Astrocyte of the spinal cord (primary cell): ENCODE results near the gene HOXD11.

Experiments used
- DNase-seq: peaks from one replicate; pipeline ENCODE4 v3.0.0; 2011; ENCODE audit warnings: low read depth, low spot score
- H3K4me3 ChIP-seq: 2 replicates; pipeline ENCODE4 v1.5.1; 2011; ENCODE audit warnings: low read depth, mild to moderate bottlenecking, low read length, moderate library complexity
- in situ Hi-C: cut with HindIII; loops from 2 replicates; pipeline ENCODE4 v1.10.0; 2017; ENCODE audit warnings: low sequenced_read_pairs
- TF ChIP-seq, protein P1 (sequence below): IDR thresholded peaks from 2 replicates; pipeline ENCODE4 v1.5.1; 2012; ENCODE audit warnings: low read depth, mild to moderate bottlenecking, low read length, inconsistent platforms

HOXD11 gene

DNA sequence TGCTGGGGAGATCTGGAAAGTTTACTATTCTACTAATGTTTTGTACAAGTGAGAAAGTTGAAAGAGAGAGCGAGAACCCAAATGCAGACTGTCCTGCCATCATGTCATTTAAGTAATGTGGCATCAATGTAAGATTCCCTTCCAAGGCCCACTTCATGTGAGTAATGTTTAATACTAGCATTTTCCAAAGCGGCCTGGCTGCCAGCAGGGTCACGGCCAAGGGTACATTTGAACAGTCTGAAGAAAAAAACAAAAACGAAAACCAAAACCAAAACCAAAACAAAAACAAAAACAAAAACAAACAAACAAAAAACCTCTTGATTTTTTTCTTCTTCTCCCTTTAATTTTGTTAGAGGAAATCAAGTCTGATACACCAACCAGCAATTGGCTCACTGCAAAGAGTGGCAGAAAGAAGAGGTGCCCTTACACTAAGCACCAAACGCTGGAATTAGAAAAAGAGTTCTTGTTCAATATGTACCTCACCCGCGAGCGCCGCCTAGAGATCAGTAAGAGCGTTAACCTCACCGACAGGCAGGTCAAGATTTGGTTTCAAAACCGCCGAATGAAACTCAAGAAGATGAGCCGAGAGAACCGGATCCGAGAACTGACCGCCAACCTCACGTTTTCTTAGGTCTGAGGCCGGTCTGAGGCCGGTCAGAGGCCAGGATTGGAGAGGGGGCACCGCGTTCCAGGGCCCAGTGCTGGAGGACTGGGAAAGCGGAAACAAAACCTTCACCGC lies 11.7 kb downstream of the HOXD11 start:
- DNase-seq, result no peak
- H3K4me3 ChIP-seq, result no peak overlapping the region
- TF ChIP-seq, protein P1, sequence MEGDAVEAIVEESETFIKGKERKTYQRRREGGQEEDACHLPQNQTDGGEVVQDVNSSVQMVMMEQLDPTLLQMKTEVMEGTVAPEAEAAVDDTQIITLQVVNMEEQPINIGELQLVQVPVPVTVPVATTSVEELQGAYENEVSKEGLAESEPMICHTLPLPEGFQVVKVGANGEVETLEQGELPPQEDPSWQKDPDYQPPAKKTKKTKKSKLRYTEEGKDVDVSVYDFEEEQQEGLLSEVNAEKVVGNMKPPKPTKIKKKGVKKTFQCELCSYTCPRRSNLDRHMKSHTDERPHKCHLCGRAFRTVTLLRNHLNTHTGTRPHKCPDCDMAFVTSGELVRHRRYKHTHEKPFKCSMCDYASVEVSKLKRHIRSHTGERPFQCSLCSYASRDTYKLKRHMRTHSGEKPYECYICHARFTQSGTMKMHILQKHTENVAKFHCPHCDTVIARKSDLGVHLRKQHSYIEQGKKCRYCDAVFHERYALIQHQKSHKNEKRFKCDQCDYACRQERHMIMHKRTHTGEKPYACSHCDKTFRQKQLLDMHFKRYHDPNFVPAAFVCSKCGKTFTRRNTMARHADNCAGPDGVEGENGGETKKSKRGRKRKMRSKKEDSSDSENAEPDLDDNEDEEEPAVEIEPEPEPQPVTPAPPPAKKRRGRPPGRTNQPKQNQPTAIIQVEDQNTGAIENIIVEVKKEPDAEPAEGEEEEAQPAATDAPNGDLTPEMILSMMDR, result peak; percentile 53
- in situ Hi-C loops, result no loop called here

DNA sequence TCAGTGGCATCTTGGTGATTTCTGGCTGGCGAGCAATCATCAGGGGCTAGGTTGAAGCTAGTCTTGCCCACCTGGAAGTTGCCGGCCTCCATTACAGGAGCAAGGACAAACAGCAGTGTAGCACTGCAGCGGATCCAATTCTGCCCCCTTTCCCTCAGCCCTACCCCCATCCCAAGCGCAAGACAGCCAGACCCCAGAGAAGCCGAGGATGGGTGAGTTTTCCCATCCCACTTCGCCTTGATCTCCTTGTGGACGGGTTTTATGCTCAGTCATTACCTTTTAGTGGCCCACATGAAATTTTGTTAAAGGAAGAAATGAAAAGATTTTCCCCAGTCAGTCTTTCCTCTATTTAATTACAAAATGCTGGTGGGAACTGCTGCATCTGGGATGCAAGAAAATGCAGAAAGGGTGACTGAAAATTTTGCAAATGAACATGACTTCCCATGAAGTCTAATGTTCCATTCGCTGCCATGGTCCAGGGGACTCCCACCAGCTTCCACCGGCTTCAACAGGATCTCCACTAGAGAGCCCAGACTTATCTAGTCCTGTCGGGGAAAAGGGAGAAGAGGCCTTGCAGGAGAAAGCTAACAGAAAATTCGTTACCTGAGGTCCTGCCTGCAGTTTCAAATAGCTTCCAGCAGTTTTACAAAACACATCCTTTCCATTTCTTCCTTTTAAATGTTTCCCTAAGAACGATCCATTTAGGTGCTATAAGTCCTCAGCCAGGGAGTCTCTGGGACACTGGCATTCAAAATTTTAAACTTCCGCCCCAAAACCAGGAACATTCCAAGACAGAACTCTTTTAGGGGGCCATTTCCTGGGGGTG lies 13.5 kb downstream of the HOXD11 start:
- TF ChIP-seq, protein P1, result no peak
- H3K4me3 ChIP-seq, result no peak overlapping the region
- in situ Hi-C loops, result no loop called here
- no peak for DNase-seq

DNA sequence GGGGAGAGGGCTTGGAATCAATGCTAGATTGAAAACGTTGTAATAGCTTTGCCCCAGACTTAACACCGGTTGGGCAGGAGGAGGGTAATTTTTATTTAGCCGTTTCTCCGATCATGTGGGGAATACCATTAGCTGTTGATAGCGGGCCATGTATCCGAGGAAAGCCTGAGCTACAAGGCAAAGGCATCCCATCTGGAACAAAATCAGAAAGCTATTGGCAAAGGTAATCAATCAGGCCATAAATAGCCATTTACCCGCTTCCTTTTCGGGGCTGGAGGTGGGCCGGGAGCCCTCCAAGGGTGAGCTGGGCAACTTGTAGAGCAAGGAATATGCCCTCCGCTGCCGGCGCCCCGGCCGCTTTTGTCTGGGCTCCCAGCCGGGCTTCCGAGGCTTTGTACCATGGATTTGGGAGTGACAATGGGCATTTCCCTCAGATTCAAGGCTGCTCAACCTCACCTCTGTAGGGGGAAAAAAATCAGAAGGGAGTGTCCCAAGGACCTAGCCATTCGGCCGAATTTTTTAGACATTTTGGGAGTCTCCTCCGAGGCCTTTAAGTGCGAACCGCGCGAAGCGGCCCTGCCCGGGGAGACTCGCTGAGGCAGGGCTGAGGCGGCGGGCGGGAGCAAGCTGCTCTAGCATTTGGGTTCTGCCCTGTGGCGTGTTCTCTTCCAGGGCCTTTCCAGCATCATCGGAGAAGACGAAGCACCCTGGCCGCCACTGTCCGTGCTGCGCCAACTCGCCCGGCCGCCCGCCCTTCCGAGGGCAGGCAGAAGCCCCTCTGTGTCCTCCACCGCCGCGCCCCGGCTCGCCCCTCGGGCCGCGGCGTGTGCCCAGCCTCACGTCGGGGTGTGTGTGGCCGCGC lies 14.3 kb downstream of the HOXD11 start:
- H3K4me3 ChIP-seq, result no peak overlapping the region
- DNase-seq, result no peak
- TF ChIP-seq, protein P1, result no peak
- in situ Hi-C loops, result no loop called here

DNA sequence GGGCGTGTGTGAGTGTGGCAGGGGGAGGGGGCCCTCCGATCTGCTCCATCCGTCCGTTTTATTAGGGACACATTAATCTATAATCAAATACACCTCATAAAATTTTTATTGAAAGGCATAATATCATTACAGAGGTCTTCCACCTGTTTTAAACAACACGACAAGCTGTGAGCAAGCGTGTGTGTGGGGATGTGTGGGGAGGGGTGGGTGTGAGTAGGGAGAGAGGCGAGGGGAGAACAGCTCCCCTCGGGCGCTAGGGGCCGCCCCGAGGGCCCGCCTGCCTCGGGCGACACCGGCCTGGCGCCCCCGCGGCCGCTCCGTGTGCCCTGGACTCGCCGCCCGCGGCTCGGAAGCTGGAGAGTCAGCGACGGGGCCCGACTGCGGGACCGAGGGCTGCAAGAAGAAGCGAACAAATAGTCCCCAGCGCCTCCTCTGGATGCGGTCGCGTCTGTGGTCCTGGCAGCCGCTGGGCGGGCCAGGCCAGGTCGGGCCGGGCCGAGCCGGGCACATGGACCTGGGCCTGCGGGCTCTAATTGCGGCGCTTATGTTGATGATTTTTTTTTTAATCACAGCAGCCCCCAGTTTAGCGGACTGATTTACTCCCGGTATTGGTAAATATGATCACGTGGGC lies 15.1 kb downstream of the HOXD11 start:
- peak overlapping the region; percentile 25 for H3K4me3 ChIP-seq
- peak; percentile 67 for DNase-seq
- in situ Hi-C loops, result no loop called here
- TF ChIP-seq, protein P1, result no peak

DNA sequence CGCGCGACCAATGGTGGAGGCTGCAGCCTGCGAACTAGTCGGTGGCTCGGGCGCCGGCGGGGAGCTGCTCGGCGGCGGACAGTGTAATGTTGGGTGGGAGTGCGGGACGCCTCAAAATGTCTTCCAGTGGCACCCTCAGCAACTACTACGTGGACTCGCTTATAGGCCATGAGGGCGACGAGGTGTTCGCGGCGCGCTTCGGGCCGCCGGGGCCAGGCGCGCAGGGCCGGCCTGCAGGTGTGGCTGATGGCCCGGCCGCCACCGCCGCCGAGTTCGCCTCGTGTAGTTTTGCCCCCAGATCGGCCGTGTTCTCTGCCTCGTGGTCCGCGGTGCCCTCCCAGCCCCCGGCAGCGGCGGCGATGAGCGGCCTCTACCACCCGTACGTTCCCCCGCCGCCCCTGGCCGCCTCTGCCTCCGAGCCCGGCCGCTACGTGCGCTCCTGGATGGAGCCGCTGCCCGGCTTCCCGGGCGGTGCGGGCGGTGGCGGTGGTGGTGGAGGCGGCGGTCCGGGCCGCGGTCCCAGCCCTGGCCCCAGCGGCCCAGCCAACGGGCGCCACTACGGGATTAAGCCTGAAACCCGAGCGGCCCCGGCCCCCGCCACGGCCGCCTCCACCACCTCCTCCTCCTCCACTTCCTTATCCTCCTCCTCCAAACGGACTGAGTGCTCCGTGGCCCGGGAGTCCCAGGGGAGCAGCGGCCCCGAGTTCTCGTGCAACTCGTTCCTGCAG lies 15.8 kb downstream of the HOXD11 start, which contains the start of gene HOXD9:
TSS of gene HOXD9 (plus strand) at position 37 of the 728 bp plus-strand sequence. CDS start at position 87, 50 bp downstream.
- TF ChIP-seq, protein P1, result no peak
- in situ Hi-C loops, result no loop called here
- peak within 1 kb of the TSS; percentile 28 for H3K4me3 ChIP-seq
- no peak for DNase-seq
